Breast epithelium (tissue), 3 donors: Measurements from ENCODE around the gene PRDM5.

Source experiments
- POLR2A ChIP-seq: fragments of 450-650 bp; IDR thresholded peaks from one replicate; pipeline ENCODE4 v1.6.1; 2016; ENCODE audit warnings: antibody characterized with exemption, mild to moderate bottlenecking, moderate library complexity
- POLR2AphosphoS5 ChIP-seq, 3 donors: sonication (generic); formaldehyde crosslinking; IDR thresholded peaks; one replicate each; pipeline ENCODE4 v1.6.1; 2017; ENCODE audit warnings: antibody characterized with exemption in 3 of 3
- TF ChIP-seq, protein P1 (sequence below), 3 donors: fragments of 450-650 bp; IDR thresholded peaks; one replicate each; pipeline ENCODE4 v1.5.1; 2016 to 2017; ENCODE audit warnings: antibody characterized with exemption in 3 of 3, mild to moderate bottlenecking in 3 of 3, moderate library complexity in 3 of 3

DNA sequence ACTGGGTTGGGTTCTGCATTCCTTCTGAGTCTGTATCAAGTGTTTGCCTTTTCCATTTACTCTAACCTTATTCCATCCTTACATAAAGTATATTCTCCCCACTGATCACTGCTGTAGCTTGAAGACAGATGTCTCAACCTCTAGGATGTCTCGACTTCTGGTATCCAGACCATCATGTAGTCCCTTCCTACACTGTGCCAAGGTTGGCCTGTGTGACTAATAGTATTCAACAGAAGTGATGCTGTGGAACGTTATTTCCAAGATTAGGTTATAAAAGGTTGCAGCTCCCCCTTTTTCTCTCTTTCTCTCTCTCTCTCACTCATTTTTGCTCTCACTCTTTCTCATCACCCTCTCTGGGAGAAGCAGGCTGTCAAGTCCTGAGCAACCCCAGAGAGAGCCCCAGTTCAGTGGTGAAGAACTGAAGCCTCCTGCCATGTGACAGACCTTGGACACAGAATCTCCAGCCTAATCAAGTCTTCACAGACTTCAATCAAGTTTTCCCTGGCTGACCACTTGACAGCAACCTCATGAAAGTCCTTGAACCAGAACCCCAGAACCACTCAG, 75.4 kb downstream of the PRDM5 start:
- no peak for TF ChIP-seq POLR2A
- TF ChIP-seq, protein P1, sequence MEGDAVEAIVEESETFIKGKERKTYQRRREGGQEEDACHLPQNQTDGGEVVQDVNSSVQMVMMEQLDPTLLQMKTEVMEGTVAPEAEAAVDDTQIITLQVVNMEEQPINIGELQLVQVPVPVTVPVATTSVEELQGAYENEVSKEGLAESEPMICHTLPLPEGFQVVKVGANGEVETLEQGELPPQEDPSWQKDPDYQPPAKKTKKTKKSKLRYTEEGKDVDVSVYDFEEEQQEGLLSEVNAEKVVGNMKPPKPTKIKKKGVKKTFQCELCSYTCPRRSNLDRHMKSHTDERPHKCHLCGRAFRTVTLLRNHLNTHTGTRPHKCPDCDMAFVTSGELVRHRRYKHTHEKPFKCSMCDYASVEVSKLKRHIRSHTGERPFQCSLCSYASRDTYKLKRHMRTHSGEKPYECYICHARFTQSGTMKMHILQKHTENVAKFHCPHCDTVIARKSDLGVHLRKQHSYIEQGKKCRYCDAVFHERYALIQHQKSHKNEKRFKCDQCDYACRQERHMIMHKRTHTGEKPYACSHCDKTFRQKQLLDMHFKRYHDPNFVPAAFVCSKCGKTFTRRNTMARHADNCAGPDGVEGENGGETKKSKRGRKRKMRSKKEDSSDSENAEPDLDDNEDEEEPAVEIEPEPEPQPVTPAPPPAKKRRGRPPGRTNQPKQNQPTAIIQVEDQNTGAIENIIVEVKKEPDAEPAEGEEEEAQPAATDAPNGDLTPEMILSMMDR (IDR thresholded peaks at IDR 0.05) = no peak
- no peak for TF ChIP-seq POLR2AphosphoS5 (IDR thresholded peaks at IDR 0.05)
